Coronary artery (tissue), 2 donors: ENCODE measurements around the gene ZNF536.

Source experiments
- DNase-seq: peaks from one replicate; pipeline ENCODE4 v3.0.0-alpha.2; 2017; ENCODE audit warnings: low spot score
- H3K27ac ChIP-seq, 2 donors: fragments of 200-600 bp; sonication (generic); one replicate each; pipeline ENCODE4 v1.5.1; 2016 to 2019
- H3K4me3 ChIP-seq: fragments of 200-600 bp; sonication (generic); 2 replicates; pipeline ENCODE4 v1.5.1; 2016; ENCODE audit warnings: mild to moderate bottlenecking, moderate library complexity
- TF ChIP-seq, protein P1 (sequence below): fragments of 200-600 bp; sonication (generic); IDR thresholded peaks from one replicate; pipeline ENCODE4 v1.5.1; 2019; ENCODE audit warnings: antibody characterized with exemption

The ZNF536 gene

DNA sequence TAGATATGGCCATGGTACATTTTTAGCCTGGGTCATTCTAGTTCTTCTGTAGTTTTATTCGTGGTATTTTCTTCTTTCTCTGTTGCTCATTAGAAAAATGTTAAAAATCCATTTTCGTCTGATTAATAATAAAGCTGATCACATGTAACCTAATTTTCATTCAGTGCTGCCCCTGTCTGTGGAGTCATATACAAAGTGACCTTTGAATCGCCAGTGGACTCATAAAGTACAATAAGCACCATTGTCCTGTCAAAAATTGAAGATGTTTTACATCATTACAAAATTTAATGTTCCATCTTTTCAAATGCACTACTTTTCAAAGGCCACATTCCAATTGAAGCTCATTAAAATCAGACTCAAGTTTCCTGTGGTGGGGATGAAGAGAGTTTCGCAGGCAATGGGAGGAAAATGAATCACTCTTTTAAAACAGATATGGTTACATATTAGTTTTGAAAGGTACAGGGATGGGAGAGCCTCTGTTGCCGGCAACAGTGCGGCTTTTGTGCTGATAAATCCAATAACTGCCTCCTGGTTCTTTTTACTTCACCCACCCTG, 205.4 kb downstream of the ZNF536 start:
- DNase-seq, result no peak
- TF ChIP-seq, protein P1, sequence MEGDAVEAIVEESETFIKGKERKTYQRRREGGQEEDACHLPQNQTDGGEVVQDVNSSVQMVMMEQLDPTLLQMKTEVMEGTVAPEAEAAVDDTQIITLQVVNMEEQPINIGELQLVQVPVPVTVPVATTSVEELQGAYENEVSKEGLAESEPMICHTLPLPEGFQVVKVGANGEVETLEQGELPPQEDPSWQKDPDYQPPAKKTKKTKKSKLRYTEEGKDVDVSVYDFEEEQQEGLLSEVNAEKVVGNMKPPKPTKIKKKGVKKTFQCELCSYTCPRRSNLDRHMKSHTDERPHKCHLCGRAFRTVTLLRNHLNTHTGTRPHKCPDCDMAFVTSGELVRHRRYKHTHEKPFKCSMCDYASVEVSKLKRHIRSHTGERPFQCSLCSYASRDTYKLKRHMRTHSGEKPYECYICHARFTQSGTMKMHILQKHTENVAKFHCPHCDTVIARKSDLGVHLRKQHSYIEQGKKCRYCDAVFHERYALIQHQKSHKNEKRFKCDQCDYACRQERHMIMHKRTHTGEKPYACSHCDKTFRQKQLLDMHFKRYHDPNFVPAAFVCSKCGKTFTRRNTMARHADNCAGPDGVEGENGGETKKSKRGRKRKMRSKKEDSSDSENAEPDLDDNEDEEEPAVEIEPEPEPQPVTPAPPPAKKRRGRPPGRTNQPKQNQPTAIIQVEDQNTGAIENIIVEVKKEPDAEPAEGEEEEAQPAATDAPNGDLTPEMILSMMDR, result no peak
- no peak overlapping the region for H3K4me3 ChIP-seq
- no peak overlapping the region for H3K27ac ChIP-seq

DNA sequence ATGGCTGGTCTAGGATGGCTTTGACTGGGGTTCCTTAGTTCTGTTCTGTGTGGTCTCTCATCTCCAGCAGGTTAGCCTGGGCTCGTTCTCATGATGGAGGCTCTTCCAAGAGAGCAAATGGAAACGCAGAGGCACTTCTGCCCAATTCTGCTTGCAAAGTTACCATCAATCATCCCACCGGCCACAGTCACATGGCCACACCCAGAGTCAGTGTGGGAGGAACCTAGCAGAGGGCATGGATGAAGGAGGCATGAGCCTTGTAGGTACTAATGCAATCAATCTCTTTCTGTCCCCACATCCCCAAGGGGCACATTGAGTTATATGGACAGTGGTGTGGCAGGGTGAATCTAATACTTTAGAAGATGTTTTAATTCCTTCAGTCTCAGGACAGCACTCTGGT, 207.2 kb downstream of the ZNF536 start:
- TF ChIP-seq, protein P1, result no peak
- H3K4me3 ChIP-seq, result no peak overlapping the region
- H3K27ac ChIP-seq, result no peak overlapping the region
- no peak for DNase-seq

DNA sequence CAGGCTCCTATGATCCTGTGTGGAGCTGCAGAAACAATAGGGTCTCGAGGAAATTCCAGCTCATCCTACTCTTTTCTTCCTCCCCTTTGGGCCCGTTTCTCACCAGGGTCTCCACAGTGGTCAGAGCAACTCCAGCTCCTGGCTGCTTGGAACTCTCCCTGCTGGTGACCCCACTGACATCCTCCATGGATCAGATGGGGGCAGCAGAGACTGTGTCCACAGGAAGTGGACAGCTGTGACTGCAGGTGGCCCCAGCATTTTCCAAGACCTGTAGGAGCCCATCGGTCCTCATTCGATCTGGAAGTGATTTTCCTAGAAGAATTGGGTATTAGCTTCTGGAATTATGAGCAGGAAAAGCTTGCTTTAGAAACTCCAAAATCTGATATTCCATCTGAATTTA, 208.5 kb downstream of the ZNF536 start:
- no peak for DNase-seq
- TF ChIP-seq, protein P1, result no peak
- no peak overlapping the region for H3K27ac ChIP-seq
- H3K4me3 ChIP-seq, result no peak overlapping the region

DNA sequence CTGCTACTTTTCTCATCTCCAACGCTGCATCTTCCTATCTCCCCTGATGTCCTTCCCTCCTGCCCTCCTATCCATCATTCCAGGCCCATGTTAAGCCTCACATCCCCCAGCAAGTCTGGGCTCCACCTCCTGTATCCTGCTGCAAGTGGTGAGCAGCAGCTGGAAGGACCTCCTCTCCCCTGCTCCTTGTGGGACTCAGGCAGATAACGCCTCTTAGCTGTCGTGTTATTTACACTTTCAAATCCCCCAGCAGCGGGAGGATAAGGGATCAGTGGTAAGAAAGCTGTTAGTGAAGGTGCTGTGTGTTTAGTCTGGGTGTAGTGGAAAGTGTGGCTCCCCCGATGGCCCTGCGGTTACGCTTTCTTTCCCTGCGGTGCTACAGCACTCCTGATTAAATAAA, 211.9 kb downstream of the ZNF536 start:
- DNase-seq, result no peak
- no peak overlapping the region for H3K27ac ChIP-seq
- H3K4me3 ChIP-seq, result no peak overlapping the region
- TF ChIP-seq, protein P1, result no peak

DNA sequence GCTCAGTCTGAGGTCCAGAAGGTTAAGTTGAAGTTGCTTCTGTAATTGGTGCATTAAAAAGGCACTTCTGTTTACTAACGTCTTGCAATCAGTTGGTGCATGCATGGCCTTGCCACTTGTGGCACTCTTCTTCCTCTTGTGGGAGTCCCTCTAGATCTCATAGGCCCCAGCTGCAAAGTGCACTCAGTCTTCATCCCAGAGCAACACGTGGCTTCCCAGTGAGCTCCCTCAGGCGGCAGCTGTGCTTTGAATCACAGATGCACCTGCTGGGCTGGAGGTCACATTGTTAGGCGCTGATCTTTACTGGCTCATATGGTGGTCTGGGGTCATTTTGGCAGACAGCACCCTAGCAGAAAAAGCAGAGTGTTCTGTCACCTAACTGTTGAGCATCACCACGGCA, 215.7 kb downstream of the ZNF536 start:
- TF ChIP-seq, protein P1, result no peak
- DNase-seq, result no peak
- Histone ChIP-seq H3K4me3 (no peak overlapping the region), H3K27ac (no peak overlapping the region)

DNA sequence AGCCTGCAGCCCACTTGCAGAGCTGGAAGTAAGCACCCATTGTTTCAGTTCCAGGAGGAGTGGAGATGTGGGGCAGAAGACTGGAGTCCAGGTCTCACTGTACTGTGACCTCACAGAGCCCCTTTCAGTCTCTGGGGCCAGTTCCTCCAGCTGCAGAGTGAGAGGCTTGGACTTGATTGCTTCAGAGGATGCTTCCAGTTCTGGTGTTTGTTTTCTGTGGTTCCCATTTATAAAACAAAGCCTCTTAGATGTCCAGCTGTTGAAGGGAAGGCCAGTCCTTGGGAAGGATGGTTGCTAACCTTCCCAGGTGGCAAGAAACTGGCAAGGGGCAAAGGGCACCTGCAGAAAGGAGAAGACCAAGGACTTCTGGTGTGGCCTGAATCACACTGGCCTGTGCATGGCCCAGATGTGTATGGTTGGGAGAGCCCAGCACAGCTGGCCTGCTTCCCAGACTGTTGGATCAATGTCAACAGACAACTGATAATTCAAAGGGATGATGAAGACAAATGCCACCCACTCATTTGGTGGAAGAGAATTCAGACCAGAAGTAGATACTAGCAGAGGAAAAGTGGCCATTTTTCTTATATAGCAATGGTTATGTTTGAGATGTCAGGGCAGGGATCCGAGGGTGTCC, 218.5 kb downstream of the ZNF536 start:
- no peak overlapping the region for H3K4me3 ChIP-seq
- no peak overlapping the region for H3K27ac ChIP-seq
- TF ChIP-seq, protein P1, result no peak
- no peak for DNase-seq

DNA sequence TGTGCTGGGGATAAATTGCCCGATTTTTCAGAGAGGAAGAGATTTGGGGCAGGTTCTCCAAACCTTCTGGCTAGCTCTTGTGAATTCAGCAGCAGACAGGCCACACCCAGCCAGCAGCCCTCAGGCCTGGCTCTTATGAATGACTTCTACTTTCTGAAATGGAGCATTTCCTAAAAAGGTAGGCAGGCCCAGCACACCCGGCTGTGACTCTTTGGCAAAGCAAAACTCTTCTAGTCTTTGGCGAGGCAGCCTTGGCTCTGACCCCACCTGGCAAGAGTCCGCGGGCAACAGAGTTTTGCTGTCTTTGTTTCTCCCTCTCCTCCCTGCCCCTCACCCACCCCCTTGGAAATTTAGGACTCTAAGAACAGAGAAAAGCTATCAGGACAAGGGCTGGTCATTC, 221.2 kb downstream of the ZNF536 start:
- no peak for DNase-seq
- no peak overlapping the region for H3K4me3 ChIP-seq
- TF ChIP-seq, protein P1, result no peak
- no peak overlapping the region for H3K27ac ChIP-seq
